ENCODE results near the gene CANT1. TPM values are rescaled to one million over a fixed set of nuclear protein-coding genes. Genes with fewer than 3 reads are reported as not detected.

CANT1 gene
- total and polyA plus RNA-seq, 2 of the 13 experiments (the other 11 are each of a cell fraction or from before 2014, with no cell fraction given), result 34.1 to 42.1 TPM

DNA sequence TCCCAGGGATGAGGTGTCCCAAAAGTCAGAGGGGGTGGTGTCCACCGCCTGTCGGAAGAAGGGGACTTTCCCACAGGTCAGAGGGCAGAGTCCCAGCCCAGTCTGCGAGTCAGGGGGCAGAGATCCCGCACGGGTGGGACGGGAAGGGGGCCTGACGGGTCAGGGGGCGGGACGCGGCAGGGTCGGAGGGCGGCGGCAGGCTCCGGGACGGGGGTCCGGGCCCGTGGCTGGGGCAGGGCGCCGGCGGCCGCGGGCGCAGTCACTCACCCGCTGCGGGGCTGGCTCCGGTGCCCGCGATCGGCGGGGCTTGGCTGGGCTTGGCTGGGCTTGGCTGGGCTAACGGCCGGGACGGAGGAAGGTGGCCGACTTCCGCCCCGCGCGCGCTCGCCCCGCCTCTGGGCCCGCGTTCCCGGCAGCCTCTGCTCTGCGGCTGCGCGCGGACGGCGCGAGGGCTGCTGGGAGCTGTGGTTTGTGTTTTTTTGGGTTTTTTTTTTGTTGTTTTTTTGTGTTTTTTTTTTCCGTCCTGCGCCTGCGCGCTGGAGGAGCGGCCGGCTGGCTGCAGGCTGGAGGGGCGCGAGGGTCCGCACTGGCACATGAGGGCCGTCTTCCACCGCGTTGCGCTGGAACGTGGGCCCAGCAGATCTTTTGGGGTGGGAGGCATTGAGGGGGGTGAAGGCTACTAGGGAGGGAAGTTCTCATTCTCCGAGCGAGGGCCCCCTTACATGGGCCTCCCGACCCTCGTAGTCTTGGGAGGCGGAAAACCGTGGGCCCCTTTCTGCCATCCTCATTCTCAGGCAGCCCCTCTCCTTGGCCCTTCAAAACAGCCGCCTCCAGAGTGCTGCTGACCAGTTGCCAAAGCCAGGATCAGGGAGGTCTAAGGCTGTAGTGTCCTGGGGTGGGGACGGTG lies at the start of gene CANT1 (continued):
- TF ChIP-seq, protein P1, sequence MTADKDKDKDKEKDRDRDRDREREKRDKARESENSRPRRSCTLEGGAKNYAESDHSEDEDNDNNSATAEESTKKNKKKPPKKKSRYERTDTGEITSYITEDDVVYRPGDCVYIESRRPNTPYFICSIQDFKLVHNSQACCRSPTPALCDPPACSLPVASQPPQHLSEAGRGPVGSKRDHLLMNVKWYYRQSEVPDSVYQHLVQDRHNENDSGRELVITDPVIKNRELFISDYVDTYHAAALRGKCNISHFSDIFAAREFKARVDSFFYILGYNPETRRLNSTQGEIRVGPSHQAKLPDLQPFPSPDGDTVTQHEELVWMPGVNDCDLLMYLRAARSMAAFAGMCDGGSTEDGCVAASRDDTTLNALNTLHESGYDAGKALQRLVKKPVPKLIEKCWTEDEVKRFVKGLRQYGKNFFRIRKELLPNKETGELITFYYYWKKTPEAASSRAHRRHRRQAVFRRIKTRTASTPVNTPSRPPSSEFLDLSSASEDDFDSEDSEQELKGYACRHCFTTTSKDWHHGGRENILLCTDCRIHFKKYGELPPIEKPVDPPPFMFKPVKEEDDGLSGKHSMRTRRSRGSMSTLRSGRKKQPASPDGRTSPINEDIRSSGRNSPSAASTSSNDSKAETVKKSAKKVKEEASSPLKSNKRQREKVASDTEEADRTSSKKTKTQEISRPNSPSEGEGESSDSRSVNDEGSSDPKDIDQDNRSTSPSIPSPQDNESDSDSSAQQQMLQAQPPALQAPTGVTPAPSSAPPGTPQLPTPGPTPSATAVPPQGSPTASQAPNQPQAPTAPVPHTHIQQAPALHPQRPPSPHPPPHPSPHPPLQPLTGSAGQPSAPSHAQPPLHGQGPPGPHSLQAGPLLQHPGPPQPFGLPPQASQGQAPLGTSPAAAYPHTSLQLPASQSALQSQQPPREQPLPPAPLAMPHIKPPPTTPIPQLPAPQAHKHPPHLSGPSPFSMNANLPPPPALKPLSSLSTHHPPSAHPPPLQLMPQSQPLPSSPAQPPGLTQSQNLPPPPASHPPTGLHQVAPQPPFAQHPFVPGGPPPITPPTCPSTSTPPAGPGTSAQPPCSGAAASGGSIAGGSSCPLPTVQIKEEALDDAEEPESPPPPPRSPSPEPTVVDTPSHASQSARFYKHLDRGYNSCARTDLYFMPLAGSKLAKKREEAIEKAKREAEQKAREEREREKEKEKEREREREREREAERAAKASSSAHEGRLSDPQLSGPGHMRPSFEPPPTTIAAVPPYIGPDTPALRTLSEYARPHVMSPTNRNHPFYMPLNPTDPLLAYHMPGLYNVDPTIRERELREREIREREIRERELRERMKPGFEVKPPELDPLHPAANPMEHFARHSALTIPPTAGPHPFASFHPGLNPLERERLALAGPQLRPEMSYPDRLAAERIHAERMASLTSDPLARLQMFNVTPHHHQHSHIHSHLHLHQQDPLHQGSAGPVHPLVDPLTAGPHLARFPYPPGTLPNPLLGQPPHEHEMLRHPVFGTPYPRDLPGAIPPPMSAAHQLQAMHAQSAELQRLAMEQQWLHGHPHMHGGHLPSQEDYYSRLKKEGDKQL (CRISPR knock-in tag; IDR thresholded peaks at IDR 0.05; ENCODE audit: low read depth), result no peak
- TF ChIP-seq, protein P2, sequence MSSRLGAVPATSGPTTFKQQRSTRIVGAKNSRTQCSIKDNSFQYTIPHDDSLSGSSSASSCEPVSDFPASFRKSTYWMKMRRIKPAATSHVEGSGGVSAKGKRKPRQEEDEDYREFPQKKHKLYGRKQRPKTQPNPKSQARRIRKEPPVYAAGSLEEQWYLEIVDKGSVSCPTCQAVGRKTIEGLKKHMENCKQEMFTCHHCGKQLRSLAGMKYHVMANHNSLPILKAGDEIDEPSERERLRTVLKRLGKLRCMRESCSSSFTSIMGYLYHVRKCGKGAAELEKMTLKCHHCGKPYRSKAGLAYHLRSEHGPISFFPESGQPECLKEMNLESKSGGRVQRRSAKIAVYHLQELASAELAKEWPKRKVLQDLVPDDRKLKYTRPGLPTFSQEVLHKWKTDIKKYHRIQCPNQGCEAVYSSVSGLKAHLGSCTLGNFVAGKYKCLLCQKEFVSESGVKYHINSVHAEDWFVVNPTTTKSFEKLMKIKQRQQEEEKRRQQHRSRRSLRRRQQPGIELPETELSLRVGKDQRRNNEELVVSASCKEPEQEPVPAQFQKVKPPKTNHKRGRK (CRISPR knock-in tag; IDR thresholded peaks at IDR 0.05), result no peak
- TF ChIP-seq, protein P3, sequence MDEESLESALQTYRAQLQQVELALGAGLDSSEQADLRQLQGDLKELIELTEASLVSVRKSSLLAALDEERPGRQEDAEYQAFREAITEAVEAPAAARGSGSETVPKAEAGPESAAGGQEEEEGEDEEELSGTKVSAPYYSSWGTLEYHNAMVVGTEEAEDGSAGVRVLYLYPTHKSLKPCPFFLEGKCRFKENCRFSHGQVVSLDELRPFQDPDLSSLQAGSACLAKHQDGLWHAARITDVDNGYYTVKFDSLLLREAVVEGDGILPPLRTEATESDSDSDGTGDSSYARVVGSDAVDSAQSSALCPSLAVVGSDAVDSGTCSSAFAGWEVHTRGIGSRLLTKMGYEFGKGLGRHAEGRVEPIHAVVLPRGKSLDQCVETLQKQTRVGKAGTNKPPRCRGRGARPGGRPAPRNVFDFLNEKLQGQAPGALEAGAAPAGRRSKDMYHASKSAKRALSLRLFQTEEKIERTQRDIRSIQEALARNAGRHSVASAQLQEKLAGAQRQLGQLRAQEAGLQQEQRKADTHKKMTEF (CRISPR knock-in tag; IDR thresholded peaks at IDR 0.05), result peak; percentile 83
- TF ChIP-seq ZNF501 (CRISPR knock-in tag; IDR thresholded peaks at IDR 0.05) (peak; percentile 96), ARNT2 (CRISPR knock-in tag; IDR thresholded peaks at IDR 0.05; ENCODE audit: low read depth) (no peak), ZNF354B (CRISPR knock-in tag; IDR thresholded peaks at IDR 0.05) (no peak), ZNF549 (CRISPR knock-in tag; IDR thresholded peaks at IDR 0.05) (no peak)
- TF ChIP-seq, protein P4, sequence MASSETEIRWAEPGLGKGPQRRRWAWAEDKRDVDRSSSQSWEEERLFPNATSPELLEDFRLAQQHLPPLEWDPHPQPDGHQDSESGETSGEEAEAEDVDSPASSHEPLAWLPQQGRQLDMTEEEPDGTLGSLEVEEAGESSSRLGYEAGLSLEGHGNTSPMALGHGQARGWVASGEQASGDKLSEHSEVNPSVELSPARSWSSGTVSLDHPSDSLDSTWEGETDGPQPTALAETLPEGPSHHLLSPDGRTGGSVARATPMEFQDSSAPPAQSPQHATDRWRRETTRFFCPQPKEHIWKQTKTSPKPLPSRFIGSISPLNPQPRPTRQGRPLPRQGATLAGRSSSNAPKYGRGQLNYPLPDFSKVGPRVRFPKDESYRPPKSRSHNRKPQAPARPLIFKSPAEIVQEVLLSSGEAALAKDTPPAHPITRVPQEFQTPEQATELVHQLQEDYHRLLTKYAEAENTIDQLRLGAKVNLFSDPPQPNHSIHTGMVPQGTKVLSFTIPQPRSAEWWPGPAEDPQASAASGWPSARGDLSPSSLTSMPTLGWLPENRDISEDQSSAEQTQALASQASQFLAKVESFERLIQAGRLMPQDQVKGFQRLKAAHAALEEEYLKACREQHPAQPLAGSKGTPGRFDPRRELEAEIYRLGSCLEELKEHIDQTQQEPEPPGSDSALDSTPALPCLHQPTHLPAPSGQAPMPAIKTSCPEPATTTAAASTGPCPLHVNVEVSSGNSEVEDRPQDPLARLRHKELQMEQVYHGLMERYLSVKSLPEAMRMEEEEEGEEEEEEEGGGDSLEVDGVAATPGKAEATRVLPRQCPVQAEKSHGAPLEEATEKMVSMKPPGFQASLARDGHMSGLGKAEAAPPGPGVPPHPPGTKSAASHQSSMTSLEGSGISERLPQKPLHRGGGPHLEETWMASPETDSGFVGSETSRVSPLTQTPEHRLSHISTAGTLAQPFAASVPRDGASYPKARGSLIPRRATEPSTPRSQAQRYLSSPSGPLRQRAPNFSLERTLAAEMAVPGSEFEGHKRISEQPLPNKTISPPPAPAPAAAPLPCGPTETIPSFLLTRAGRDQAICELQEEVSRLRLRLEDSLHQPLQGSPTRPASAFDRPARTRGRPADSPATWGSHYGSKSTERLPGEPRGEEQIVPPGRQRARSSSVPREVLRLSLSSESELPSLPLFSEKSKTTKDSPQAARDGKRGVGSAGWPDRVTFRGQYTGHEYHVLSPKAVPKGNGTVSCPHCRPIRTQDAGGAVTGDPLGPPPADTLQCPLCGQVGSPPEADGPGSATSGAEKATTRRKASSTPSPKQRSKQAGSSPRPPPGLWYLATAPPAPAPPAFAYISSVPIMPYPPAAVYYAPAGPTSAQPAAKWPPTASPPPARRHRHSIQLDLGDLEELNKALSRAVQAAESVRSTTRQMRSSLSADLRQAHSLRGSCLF (CRISPR knock-in tag; IDR thresholded peaks at IDR 0.05; ENCODE audit: borderline replicate concordance), result no peak
- TF ChIP-seq, protein P5, sequence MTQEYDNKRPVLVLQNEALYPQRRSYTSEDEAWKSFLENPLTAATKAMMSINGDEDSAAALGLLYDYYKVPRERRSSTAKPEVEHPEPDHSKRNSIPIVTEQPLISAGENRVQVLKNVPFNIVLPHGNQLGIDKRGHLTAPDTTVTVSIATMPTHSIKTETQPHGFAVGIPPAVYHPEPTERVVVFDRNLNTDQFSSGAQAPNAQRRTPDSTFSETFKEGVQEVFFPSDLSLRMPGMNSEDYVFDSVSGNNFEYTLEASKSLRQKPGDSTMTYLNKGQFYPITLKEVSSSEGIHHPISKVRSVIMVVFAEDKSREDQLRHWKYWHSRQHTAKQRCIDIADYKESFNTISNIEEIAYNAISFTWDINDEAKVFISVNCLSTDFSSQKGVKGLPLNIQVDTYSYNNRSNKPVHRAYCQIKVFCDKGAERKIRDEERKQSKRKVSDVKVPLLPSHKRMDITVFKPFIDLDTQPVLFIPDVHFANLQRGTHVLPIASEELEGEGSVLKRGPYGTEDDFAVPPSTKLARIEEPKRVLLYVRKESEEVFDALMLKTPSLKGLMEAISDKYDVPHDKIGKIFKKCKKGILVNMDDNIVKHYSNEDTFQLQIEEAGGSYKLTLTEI (CRISPR knock-in tag; conservative IDR thresholded peaks at IDR 0.05), result no peak
